ENCODE data around the gene RABGAP1. TPM values are rescaled to one million over a fixed set of nuclear protein-coding genes. Genes with fewer than 3 reads are reported as not detected.
A peak's percentile ranks its signal among the peaks of the same experiment; 100 is the strongest.

RABGAP1 gene
- total and polyA plus RNA-seq, 8 donors, result 52.6 to 85.9 (median 76.2) TPM

- intact Hi-C loops (cut with DNase I), result no loop called here
- Histone ChIP-seq H3K27ac (no peak overlapping the region), H3K27me3 (no peaks in the 10 kb centered on the region), H3K4me1 (peaks cover 8 to 59% of the 10 kb centered on the region in 2 donors), H3K36me3 (peaks cover 0 to 6% of the 10 kb centered on the region in 2 donors), H3K9me3 (no peaks in the 10 kb centered on the region), H3K4me3 (no peak overlapping the region)
- TF ChIP-seq, protein P1, sequence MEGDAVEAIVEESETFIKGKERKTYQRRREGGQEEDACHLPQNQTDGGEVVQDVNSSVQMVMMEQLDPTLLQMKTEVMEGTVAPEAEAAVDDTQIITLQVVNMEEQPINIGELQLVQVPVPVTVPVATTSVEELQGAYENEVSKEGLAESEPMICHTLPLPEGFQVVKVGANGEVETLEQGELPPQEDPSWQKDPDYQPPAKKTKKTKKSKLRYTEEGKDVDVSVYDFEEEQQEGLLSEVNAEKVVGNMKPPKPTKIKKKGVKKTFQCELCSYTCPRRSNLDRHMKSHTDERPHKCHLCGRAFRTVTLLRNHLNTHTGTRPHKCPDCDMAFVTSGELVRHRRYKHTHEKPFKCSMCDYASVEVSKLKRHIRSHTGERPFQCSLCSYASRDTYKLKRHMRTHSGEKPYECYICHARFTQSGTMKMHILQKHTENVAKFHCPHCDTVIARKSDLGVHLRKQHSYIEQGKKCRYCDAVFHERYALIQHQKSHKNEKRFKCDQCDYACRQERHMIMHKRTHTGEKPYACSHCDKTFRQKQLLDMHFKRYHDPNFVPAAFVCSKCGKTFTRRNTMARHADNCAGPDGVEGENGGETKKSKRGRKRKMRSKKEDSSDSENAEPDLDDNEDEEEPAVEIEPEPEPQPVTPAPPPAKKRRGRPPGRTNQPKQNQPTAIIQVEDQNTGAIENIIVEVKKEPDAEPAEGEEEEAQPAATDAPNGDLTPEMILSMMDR (IDR thresholded peaks at IDR 0.05), result no peak
- DNase-seq (no peak), ATAC-seq (no peak)
Observed at GRCh38 chr9:122944960-122945888, 4.4 kb downstream of the RABGAP1 start.

- Histone ChIP-seq H3K36me3 (peaks cover 0 to 6% of the 10 kb centered on the region in 2 donors), H3K27ac (no peak overlapping the region), H3K4me1 (peaks cover 11 to 51% of the 10 kb centered on the region in 2 donors), H3K27me3 (no peaks in the 10 kb centered on the region), H3K4me3 (no peak overlapping the region), H3K9me3 (no peaks in the 10 kb centered on the region)
- no peak for ATAC-seq
- intact Hi-C loops (cut with DNase I), result no loop called here
- TF ChIP-seq, protein P1 (IDR thresholded peaks at IDR 0.05), result no peak
- DNase-seq, result no peak
Observed at GRCh38 chr9:122946461-122947005, 5.7 kb downstream of the RABGAP1 start.

DNA sequence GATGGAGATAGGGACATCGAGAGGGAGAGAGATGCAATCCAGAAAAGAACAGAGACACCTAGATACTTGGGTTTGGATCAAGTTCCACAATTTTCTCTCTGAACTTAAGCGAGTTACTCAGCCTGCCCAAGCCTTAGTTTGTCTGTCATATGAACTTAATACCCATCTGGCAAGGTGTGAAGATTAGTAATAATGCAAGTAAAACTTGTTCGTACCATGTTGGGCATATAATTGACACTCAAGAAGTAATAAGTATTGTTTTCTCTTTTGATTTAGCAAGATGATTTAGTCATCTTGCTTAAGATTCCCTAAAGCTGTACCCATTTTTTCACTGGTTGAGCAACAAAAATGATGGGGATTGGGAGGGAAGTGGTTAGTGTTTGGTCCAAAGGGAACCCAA lies 7.5 kb downstream of the RABGAP1 start:
- no peak overlapping the region for H3K27ac ChIP-seq
- no peaks in the 10 kb centered on the region for H3K27me3 ChIP-seq
- peaks cover 0 to 6% of the 10 kb centered on the region in 2 donors for H3K36me3 ChIP-seq
- no peak for DNase-seq
- no peak for ATAC-seq
- peaks cover 3 to 35% of the 10 kb centered on the region in 2 donors for H3K4me1 ChIP-seq
- no peak overlapping the region for H3K4me3 ChIP-seq
- intact Hi-C loops (cut with DNase I), result no loop called here
- TF ChIP-seq, protein P1 (IDR thresholded peaks at IDR 0.05), result no peak
- no peaks in the 10 kb centered on the region for H3K9me3 ChIP-seq

- intact Hi-C loops (cut with DNase I), result no loop called here
- no peaks in the 10 kb centered on the region for H3K27me3 ChIP-seq
- H3K27ac ChIP-seq, result no peak overlapping the region
- no peaks in the 10 kb centered on the region for H3K9me3 ChIP-seq
- TF ChIP-seq, protein P1 (IDR thresholded peaks at IDR 0.05), result no peak
- peaks cover 0 to under 1% of the 10 kb centered on the region in 2 donors for H3K36me3 ChIP-seq
- no peak for ATAC-seq
- DNase-seq, result peak in 1 of 4 donors; percentile 30
- peaks cover 8 to 46% of the 10 kb centered on the region in 2 donors for H3K4me1 ChIP-seq
- H3K4me3 ChIP-seq, result no peak overlapping the region
Observed at GRCh38 chr9:122949696-122950095, 8.9 kb downstream of the RABGAP1 start.

- no peak overlapping the region for H3K27ac ChIP-seq
- H3K36me3 ChIP-seq, result no peaks in the 10 kb centered on the region
- H3K27me3 ChIP-seq, result no peaks in the 10 kb centered on the region
- ATAC-seq, result no peak
- intact Hi-C loops (cut with DNase I), result no loop called here
- TF ChIP-seq, protein P1 (IDR thresholded peaks at IDR 0.05), result no peak
- H3K9me3 ChIP-seq, result no peaks in the 10 kb centered on the region
- H3K4me3 ChIP-seq, result no peak overlapping the region
- H3K4me1 ChIP-seq, result peaks cover 13 to 47% of the 10 kb centered on the region in 2 donors
- DNase-seq, result no peak
Observed at GRCh38 chr9:122950263-122950662, 9.4 kb downstream of the RABGAP1 start.
